Neutrophil (primary cell): Measurements from ENCODE around the gene TTC39C.

Source experiments
- H3K27ac ChIP-seq: fragments of 200-600 bp; sonication (generic); 2 replicates; pipeline ENCODE4 v1.5.1; 2016; ENCODE audit warnings: mild to moderate bottlenecking, moderate library complexity
- H3K27me3 ChIP-seq: fragments of 200-600 bp; sonication (generic); 2 replicates; pipeline ENCODE4 v1.6.0; 2016; ENCODE audit warnings: mild to moderate bottlenecking
- H3K36me3 ChIP-seq: fragments of 200-600 bp; sonication (generic); 2 replicates; pipeline ENCODE4 v1.5.1; 2017
- H3K4me1 ChIP-seq, 2 experiments: fragments of 200-600 bp in 1 of 2; sonication (generic) in 1 of 2; 1 replicate in 1 of 2; 2 replicates in 1 of 2; pipeline versions ENCODE4 v1.5.1 to v1.6.1; 2013 to 2016; ENCODE audit warnings: low read depth in 1 of 2, low read length in 1 of 2, mild to moderate bottlenecking in 1 of 2, moderate library complexity in 1 of 2; ENCODE audit not compliant: control insufficient read depth in 1 of 2, insufficient read depth in 1 of 2
- H3K4me3 ChIP-seq, 2 experiments: fragments of 200-600 bp in 1 of 2; sonication (generic) in 1 of 2; 1 replicate in 1 of 2; 2 replicates in 1 of 2; pipeline ENCODE4 v1.5.1; 2013 to 2016; ENCODE audit warnings: low read depth in 1 of 2, low read length in 1 of 2, mild to moderate bottlenecking in 1 of 2, moderate library complexity in 1 of 2
- H3K9me3 ChIP-seq: fragments of 200-600 bp; sonication (generic); 2 replicates; pipeline ENCODE4 v1.5.1; 2016
- CTCF ChIP-seq: fragments of 200-600 bp; sonication (generic); IDR thresholded peaks from 2 replicates; pipeline ENCODE4 v1.5.1; 2016; ENCODE audit warnings: antibody characterized with exemption

Gene TTC39C

GRCh38 chr18:24089515-24090337 is 75.2 kb downstream of the TTC39C start:
- H3K27me3 ChIP-seq = no peaks in the 10 kb centered on the region
- peaks cover 7% of the 10 kb centered on the region for H3K36me3 ChIP-seq
- H3K4me1 ChIP-seq = no peaks in the 10 kb centered on the region
- H3K27ac ChIP-seq = no peak overlapping the region
- no peak overlapping the region for H3K4me3 ChIP-seq
- TF ChIP-seq CTCF = no peak
- H3K9me3 ChIP-seq = no peaks in the 10 kb centered on the region

DNA sequence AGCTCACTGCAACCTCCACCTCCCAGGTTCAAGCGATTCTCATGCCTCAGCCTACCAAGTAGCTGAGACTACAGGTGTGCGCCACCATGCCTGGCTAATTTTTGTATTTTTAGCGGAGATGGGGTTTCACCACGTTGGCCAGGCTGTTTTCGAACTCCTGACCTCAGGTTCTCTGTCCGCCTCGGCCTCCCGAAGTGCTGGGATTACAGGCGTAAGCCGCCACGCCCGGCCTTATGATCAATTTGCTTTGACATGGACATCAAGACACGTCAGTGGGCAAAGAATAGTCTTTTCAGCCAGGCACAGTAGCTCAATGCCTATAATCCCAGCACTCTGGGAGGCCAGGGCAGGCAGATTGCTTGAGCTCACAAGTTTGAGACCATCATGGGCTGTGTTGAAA is 76.3 kb downstream of the TTC39C start:
- H3K27ac ChIP-seq = no peak overlapping the region
- no peaks in the 10 kb centered on the region for H3K27me3 ChIP-seq
- H3K4me3 ChIP-seq = no peak overlapping the region
- H3K9me3 ChIP-seq = no peaks in the 10 kb centered on the region
- H3K4me1 ChIP-seq = no peaks in the 10 kb centered on the region
- H3K36me3 ChIP-seq = peaks cover 7% of the 10 kb centered on the region
- TF ChIP-seq CTCF = no peak

DNA sequence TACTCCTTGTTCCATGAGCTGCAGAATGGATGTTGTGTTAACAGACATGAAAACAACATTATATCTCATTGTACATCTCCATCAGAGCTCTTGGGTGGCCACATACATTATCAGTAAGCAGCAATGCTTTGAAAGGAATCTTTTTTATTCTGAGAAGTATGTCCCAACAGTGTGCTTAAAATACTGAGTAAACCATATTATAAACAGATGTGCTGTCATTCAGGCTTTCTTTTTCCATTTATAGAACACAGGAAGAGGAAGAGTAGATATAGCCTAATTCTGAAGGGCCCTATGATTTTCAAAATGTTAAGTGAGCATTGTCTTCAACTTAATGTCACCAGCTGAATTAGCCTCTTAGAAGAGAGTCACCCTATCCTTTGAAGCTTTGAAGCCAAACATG is 80.0 kb downstream of the TTC39C start:
- Histone ChIP-seq H3K4me3 (no peak overlapping the region), H3K27me3 (no peaks in the 10 kb centered on the region), H3K27ac (no peak overlapping the region), H3K9me3 (no peaks in the 10 kb centered on the region), H3K4me1 (no peaks in the 10 kb centered on the region), H3K36me3 (no peaks in the 10 kb centered on the region)
- no peak for TF ChIP-seq CTCF

- no peaks in the 10 kb centered on the region for H3K27me3 ChIP-seq
Measured at GRCh38 chr18:24095976-24096375, 81.4 kb downstream of the TTC39C start.

GRCh38 chr18:24103320-24104021 is 88.9 kb downstream of the TTC39C start:
- TF ChIP-seq CTCF = no peak
- no peaks in the 10 kb centered on the region for H3K27me3 ChIP-seq
- no peak overlapping the region for H3K4me3 ChIP-seq

More at GRCh38 chr18:24095976-24096375, 81.4 kb downstream of the TTC39C start:
- TF ChIP-seq CTCF = no peak
- Histone ChIP-seq H3K36me3 (no peaks in the 10 kb centered on the region), H3K9me3 (no peaks in the 10 kb centered on the region), H3K27ac (no peak overlapping the region), H3K4me1 (no peaks in the 10 kb centered on the region), H3K4me3 (no peak overlapping the region)

More at GRCh38 chr18:24103320-24104021, 88.9 kb downstream of the TTC39C start:
- Histone ChIP-seq H3K36me3 (peaks cover 9% of the 10 kb centered on the region), H3K27ac (no peak overlapping the region), H3K9me3 (no peaks in the 10 kb centered on the region), H3K4me1 (peaks cover 10 to 11% of the 10 kb centered on the region in 2 experiments)
